Esophagus mucosa (tissue), 1 donor: ENCODE data around the gene MLF2. TPM values are rescaled to one million over a fixed set of nuclear protein-coding genes. Genes with fewer than 3 reads are reported as not detected.

Source experiments
- ATAC-seq: fragments of 200-7000 bp; cut with Tn5 transposase; one replicate; pipeline ENCODE4 v1.9.1; 2020
- total RNA-seq: library from RNA; stranded (reverse); gene quantifications from one replicate; pipeline ENCODE4 v1.2.4, GENCODE V29; 2023
- donor health status: DM: yes; HTN: yes; CAD: no.

The MLF2 gene
- total RNA-seq, 1 donor from 2014 or later = 122 TPM

DNA sequence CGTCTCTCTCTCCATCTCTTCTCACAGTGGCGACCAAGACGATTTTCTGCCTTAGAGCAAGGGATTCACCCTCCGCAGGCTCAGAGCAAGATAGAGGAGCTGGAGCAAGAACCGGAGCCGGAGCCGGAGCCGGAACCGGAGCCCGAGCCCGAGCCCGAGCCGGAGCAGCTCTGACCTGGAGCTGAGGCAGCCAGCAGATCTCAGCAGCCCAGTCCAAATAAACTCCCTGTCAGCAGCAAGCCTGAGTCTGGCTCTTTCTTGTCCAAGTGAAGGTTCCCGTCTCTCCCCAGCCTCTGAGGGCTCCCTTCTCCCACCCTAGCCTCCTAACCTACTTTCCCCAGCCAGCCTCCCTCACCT, 25.3 kb upstream of the MLF2 start:
- ATAC-seq = peak; percentile 3

GRCh38 chr12:6777386-6777785, 24.4 kb upstream of the MLF2 start:
- ATAC-seq = no peak

DNA sequence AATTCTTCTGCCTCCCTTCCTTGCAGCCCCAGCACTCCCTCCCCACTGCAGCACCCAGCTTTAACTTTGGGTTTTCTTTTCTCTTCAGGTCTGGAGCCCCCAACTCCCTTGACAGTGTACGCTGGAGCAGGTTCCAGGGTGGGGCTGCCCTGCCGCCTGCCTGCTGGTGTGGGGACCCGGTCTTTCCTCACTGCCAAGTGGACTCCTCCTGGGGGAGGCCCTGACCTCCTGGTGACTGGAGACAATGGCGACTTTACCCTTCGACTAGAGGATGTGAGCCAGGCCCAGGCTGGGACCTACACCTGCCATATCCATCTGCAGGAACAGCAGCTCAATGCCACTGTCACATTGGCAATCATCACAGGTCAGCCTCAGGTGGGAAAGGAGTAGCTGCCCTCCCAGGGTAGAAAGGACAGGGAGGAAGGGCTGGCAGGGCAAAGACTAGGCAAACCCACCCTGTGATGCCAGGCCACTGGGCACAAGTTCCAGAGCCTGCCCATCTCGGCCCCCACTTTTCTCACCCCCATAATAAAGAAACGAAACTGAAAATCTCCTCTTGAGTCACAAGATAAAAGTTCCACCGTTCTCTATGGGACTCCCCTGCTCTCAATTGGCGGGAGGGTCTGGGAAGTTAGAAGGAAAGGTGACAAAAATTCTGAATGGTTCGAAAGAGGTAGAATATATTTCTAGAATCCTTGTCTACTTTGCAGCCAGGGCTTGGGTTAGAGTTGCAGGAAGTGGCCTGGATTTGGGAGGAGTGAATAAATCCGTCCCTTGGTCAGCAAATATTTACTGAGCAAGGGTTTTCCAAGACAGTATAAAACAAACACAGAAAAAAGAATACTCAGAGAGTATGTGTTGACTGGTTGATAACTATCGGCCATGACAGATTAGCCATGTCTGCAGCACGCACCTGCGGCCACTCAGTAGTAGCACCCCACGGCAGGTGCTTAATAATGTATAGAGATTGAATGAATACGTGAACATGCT, 22.5 kb upstream of the MLF2 start:
- ATAC-seq = no peak

GRCh38 chr12:6774499-6775062, 21.6 kb upstream of the MLF2 start:
- no peak for ATAC-seq

- ATAC-seq = no peak
Observed at GRCh38 chr12:6773590-6774351, 20.8 kb upstream of the MLF2 start.

GRCh38 chr12:6772726-6773589, 20.0 kb upstream of the MLF2 start:
- ATAC-seq = no peak

- no peak for ATAC-seq
Observed at GRCh38 chr12:6772331-6772695, 19.4 kb upstream of the MLF2 start, which contains the start of gene LAG3. TSS of gene LAG3 (plus strand) at chr12:6772520. CDS start at chr12:6772853, 333 bp downstream.

GRCh38 chr12:6771509-6772330, 18.8 kb upstream of the MLF2 start:
- no peak for ATAC-seq

- no peak for ATAC-seq
Observed at GRCh38 chr12:6771091-6771495, 18.2 kb upstream of the MLF2 start.

- ATAC-seq = no peak
Observed at GRCh38 chr12:6770600-6770999, 17.7 kb upstream of the MLF2 start.

- ATAC-seq = no peak
Observed at GRCh38 chr12:6770094-6770493, 17.2 kb upstream of the MLF2 start.

DNA sequence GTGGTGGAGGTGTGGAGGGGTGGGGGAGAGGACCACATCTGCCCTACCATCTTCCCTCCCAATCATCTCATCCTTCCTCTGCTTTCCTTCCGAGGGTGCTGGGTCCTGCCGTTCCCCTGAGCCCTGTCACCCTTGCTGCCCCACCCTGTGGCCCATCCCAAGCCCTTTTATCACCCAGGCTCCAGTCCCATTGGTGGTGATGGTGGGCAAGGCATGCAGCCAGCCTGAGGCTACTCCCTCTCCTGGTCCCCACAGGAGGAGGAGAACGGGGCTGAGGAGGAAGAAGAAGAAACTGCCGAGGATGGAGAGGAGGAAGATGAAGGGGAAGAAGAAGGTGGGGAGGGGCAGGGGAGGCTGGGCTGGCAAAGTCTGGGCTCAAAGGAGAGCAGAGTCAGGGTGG, 16.7 kb upstream of the MLF2 start:
- no peak for ATAC-seq

- no peak for ATAC-seq
Observed at GRCh38 chr12:6768990-6769389, 16.0 kb upstream of the MLF2 start.

DNA sequence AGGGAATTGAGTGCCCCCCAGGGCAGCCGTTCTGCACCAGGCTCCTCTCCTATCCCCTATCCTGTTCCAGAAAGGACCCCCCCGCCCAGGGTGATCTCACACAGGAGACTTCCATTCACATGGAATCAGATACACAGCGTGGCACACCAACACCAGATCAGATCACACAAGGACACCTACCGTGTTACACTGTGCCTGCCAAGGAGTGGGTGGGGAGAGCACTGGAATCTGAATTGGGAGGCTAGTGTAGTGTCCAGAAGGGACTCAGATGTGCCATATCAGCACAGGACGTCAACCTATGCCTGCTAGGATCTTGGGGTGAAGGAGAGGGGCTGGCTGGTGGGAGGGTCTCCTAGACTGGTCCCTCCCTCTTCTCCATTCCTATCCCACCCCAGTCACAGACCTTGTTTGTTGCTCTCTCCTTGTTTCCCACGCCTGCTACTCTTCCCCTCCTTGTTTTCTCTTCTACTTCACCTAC, 15.5 kb upstream of the MLF2 start:
- ATAC-seq = no peak

GRCh38 chr12:6767353-6768319, 14.7 kb upstream of the MLF2 start:
- ATAC-seq = no peak

DNA sequence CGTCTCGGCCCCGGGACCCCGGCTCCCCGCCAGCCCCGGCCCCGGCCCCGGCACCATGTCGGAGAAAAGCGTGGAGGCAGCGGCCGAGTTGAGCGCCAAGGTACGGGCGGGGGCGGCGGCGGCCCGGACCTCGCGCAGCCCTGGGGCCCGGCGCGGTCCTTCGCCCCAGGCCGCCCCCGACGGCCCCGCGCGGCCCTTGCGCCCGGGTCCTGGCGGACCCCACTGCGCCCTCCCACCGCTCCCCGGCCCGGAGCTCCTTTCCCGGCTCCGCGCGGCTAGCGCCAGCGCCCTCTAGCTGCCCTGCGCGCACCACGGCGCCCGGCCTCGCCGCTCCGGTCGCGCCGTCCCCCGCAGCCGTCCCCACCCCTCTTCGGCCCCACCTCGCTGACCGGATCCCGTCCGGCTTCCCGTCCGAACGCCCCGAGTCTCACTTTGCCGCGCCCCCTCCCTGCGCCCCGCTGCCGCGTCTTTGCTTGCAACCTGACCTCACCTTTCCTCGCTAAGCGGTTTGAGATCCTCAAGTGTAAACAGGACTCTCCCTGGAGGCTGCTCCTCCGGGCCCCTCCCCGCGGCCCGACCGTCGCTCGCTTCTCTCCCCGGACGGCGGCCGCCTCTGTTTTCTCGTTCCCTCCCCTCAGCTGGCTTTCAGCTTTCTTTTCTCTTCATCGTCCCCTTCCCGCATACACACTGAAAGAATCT, 13.9 kb upstream of the MLF2 start:
- peak; percentile 63 for ATAC-seq

DNA sequence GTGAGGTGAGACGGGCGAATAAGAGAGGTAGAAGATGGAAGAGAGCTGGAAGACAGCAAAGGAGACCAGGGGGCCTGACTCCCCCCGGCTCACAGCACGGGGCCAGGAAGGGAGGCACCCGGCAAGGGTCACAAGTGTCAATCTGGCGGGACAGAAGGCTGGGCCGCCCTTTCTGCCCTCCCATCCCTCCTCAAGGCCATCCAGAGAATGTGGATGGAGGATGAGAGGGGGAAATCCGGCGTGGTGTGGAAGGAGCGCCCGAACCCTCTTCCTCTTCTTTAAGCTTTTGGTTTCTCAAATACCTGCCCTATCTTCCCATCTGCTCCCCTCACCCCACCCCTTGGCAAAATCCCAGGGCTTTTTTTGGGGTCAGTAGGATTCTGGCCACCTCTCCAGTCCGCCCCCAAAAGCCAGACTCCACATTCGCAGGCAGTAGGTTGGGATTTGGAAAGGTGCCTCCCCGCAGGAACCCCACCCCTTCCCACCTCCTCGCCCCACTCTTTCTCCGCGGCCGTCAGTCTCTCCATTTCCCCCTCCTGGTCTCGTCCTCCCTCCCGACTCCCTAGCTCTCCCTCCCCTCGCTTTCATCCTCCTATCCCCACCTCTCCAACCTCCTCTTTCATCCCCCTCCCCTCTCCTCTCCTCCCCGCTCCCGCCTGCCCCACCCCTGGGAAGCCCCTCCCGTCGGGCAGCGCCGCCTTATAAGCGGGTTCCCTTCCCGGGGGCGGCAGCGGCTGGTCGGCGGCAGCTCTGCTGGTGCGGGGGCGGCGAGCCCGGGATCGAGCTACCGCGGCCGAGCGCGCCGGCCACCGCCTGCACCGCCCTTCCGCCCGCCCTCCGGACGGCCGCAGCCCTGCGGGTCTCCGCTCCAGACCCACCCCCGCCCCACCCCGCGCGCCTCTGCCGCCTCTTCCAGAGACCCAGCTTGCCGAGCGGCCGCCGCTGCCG, 13.0 kb upstream of the MLF2 start, which contains the start of gene PTMS:
PTMS (plus strand) TSS at position 730 of the 948 bp plus-strand sequence. CDS start 343 bp downstream, outside the sequence.
- ATAC-seq = peak; percentile 56

DNA sequence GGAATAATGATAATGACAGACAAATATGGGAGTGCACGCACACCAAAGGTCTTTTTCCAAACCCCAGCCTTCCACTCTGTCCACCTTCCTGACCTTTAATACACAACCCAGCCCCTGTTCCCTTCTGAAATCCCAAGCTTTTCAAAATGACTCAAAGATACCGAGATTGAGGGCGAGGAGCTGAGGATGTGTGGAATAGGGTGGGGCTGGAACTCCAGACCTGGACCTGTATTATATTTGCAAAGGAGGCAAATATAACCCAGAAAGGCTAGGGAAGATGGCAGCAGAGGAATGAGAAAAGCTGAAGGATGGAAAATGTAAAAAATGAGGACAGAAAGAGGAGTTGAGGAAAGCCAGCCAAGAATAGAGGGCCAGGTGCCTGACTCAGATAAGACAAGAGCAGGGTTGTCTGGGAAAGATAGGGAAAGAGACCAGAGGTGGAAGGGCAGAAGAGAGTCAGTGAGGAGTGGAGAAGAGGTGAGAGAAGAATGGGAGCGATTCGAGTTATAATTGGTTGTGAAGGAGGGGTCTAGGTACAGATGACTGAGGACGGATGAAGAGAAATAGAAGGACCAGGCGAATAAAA, 12.2 kb upstream of the MLF2 start:
- ATAC-seq = no peak
